ENCODE data around the gene PEX7.

The PEX7 gene

GRCh38 chr6:136859430-136859829 is 37.0 kb downstream of the PEX7 start:
- no peak for TF ChIP-seq CTCF (IDR thresholded peaks at IDR 0.05; ENCODE audit: extremely low read depth, insufficient read depth, missing control alignments)
- DNase-seq (ENCODE audit: low spot score) = no peak
- in situ Hi-C loops (cut with MboI; ENCODE audit: low pct_unique_long_range_greater_than_20kb, low sequenced_read_pairs, unreplicated experiment) = no loop called here

- no peak for DNase-seq (ENCODE audit: low spot score)
- in situ Hi-C loops (cut with MboI; ENCODE audit: low pct_unique_long_range_greater_than_20kb, low sequenced_read_pairs, unreplicated experiment) = no loop called here
- TF ChIP-seq CTCF (IDR thresholded peaks at IDR 0.05; ENCODE audit: extremely low read depth, insufficient read depth, missing control alignments) = no peak
These were observed 37.7 kb downstream of the PEX7 start for GRCh38 chr6:136860043-136860442.

GRCh38 chr6:136862662-136863061 is 40.3 kb downstream of the PEX7 start:
- no peak for DNase-seq (ENCODE audit: low spot score)
- no peak for TF ChIP-seq CTCF (IDR thresholded peaks at IDR 0.05; ENCODE audit: extremely low read depth, insufficient read depth, missing control alignments)
- in situ Hi-C loops (cut with MboI; ENCODE audit: low pct_unique_long_range_greater_than_20kb, low sequenced_read_pairs, unreplicated experiment) = no loop called here

GRCh38 chr6:136863752-136864151 is 41.4 kb downstream of the PEX7 start:
- no peak for TF ChIP-seq CTCF (IDR thresholded peaks at IDR 0.05; ENCODE audit: extremely low read depth, insufficient read depth, missing control alignments)
- DNase-seq (ENCODE audit: low spot score) = no peak
- in situ Hi-C loops (cut with MboI; ENCODE audit: low pct_unique_long_range_greater_than_20kb, low sequenced_read_pairs, unreplicated experiment) = no loop called here

- in situ Hi-C loops (cut with MboI; ENCODE audit: low pct_unique_long_range_greater_than_20kb, low sequenced_read_pairs, unreplicated experiment) = no loop called here
- no peak for DNase-seq (ENCODE audit: low spot score)
- no peak for TF ChIP-seq CTCF (IDR thresholded peaks at IDR 0.05; ENCODE audit: extremely low read depth, insufficient read depth, missing control alignments)
These were observed 42.3 kb downstream of the PEX7 start for GRCh38 chr6:136864676-136865075.

- no peak for TF ChIP-seq CTCF (IDR thresholded peaks at IDR 0.05; ENCODE audit: extremely low read depth, insufficient read depth, missing control alignments)
- no peak for DNase-seq (ENCODE audit: low spot score)
- in situ Hi-C loops (cut with MboI; ENCODE audit: low pct_unique_long_range_greater_than_20kb, low sequenced_read_pairs, unreplicated experiment) = no loop called here
These were observed 44.6 kb downstream of the PEX7 start for GRCh38 chr6:136866872-136867416.

- in situ Hi-C loops (cut with MboI; ENCODE audit: low pct_unique_long_range_greater_than_20kb, low sequenced_read_pairs, unreplicated experiment) = no loop called here
- no peak for TF ChIP-seq CTCF (IDR thresholded peaks at IDR 0.05; ENCODE audit: extremely low read depth, insufficient read depth, missing control alignments)
- DNase-seq (ENCODE audit: low spot score) = no peak
These were observed 47.1 kb downstream of the PEX7 start for GRCh38 chr6:136869451-136869850.

All from GM13977 (cell line).